IPS DF 6.9 (cell line): ENCODE measurements around the gene BTBD1.
"Not testable (repeated sequence)": the region's sequence is repeated elsewhere in the genome, so short reads cannot be mapped to it uniquely, and the experiment has no call there.

Source experiments
- DNase-seq: peaks from one replicate; pipeline ENCODE4 v3.0.0-alpha.2; 2013; ENCODE audit warnings: low read depth, low spot score
- H3K27ac ChIP-seq: one replicate; pipeline ENCODE4 v1.5.1; 2013; ENCODE audit warnings: low read length, control low read depth
- H3K27me3 ChIP-seq: 2 replicates; pipeline ENCODE4 v1.6.1; 2013; ENCODE audit warnings: mild to moderate bottlenecking, low read length; ENCODE audit not compliant: control insufficient read depth, insufficient read depth
- H3K36me3 ChIP-seq: 2 replicates; pipeline ENCODE4 v1.6.1; 2013; ENCODE audit warnings: low read length; ENCODE audit not compliant: control insufficient read depth, insufficient read depth
- H3K4me1 ChIP-seq: 2 replicates; pipeline ENCODE4 v1.6.1; 2013; ENCODE audit warnings: low read length; ENCODE audit not compliant: control insufficient read depth, insufficient read depth
- H3K4me3 ChIP-seq: 2 replicates; pipeline ENCODE4 v1.5.1; 2013; ENCODE audit warnings: mild to moderate bottlenecking, low read length
- H3K9me3 ChIP-seq: 2 replicates; pipeline ENCODE4 v1.6.1; 2013; ENCODE audit warnings: low read length, inconsistent platforms; ENCODE audit not compliant: control insufficient read depth, insufficient read depth
- WGBS: extraction: QIAGEN DNeasy Blood & Tissue Kit; methylation state at CpG from one replicate; pipeline ENCODE4 v1.1.7; 2013; ENCODE audit warnings: mixed read lengths, missing lambda C conversion rate; ENCODE audit not compliant: insufficient read length, insufficient coverage; 5-methylcytosine and 5-hydroxymethylcytosine counted together

BTBD1 gene

DNA sequence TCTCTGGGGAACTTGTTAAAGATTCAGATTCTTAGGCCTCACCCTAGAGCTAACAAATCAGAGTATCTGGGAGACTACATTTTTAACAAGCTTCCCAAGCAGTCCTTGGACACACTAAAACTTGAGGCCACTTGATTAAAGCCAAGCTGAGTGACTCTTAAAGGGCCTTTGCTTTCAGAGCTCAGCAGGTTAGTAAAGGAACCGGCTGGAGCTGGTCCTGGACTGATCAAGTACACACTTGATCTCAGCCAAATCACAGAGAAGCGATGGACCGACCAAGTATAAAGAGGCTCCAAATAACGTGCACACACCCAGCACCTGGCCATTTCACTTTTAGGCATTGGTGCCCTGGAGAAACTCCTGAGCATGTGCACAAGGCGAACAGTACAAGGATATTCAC, 27.5 kb upstream of the BTBD1 start:
- Histone ChIP-seq H3K4me3 (no peak overlapping the region), H3K4me1 (no peaks in the 10 kb centered on the region), H3K9me3 (no peaks in the 10 kb centered on the region), H3K27me3 (no peaks in the 10 kb centered on the region), H3K27ac (no peak overlapping the region), H3K36me3 (no peaks in the 10 kb centered on the region)
- DNase-seq, result no peak
- WGBS, result no CpG with 5 or more reads among the region's 5 CpGs

GRCh38 chr15:83092309-83092976, 25.4 kb upstream of the BTBD1 start:
- no peaks in the 10 kb centered on the region for H3K4me1 ChIP-seq
- H3K4me3 ChIP-seq, result no peak overlapping the region
- no peaks in the 10 kb centered on the region for H3K27me3 ChIP-seq
- no peak overlapping the region for H3K27ac ChIP-seq
- no peaks in the 10 kb centered on the region for H3K36me3 ChIP-seq
- no CpG with 5 or more reads among the region's 4 CpGs for WGBS
- H3K9me3 ChIP-seq, result no peaks in the 10 kb centered on the region
- no peak for DNase-seq

- not testable (repeated sequence) for DNase-seq, H3K4me3 ChIP-seq, H3K36me3 ChIP-seq, H3K9me3 ChIP-seq, H3K27me3 ChIP-seq, H3K27ac ChIP-seq, H3K4me1 ChIP-seq
- WGBS, result no CpG with 5 or more reads among the region's 3 CpGs
These were observed 24.9 kb upstream of the BTBD1 start for GRCh38 chr15:83091965-83092308.

- no peak overlapping the region for H3K27ac ChIP-seq
- H3K4me3 ChIP-seq, result no peak overlapping the region
- H3K4me1 ChIP-seq, result no peaks in the 10 kb centered on the region
- no peaks in the 10 kb centered on the region for H3K36me3 ChIP-seq
- WGBS, result no CpG with 5 or more reads among the region's 4 CpGs
- no peak for DNase-seq
- H3K9me3 ChIP-seq, result no peaks in the 10 kb centered on the region
- H3K27me3 ChIP-seq, result no peaks in the 10 kb centered on the region
These were observed 23.4 kb upstream of the BTBD1 start for GRCh38 chr15:83090465-83090864.

GRCh38 chr15:83088876-83089275, 21.8 kb upstream of the BTBD1 start:
- H3K27me3 ChIP-seq, result no peaks in the 10 kb centered on the region
- no CpG with 5 or more reads among the region's 2 CpGs for WGBS

GRCh38 chr15:83087576-83087975, 20.5 kb upstream of the BTBD1 start:
- H3K4me1 ChIP-seq, result no peaks in the 10 kb centered on the region
- H3K36me3 ChIP-seq, result no peaks in the 10 kb centered on the region
- no CpG with 5 or more reads among the region's 2 CpGs for WGBS
- H3K27me3 ChIP-seq, result no peaks in the 10 kb centered on the region
- no peak for DNase-seq
- H3K4me3 ChIP-seq, result no peak overlapping the region
- no peak overlapping the region for H3K27ac ChIP-seq
- H3K9me3 ChIP-seq, result no peaks in the 10 kb centered on the region

More at GRCh38 chr15:83088876-83089275, 21.8 kb upstream of the BTBD1 start:
- H3K4me3 ChIP-seq, result no peak overlapping the region
- no peak overlapping the region for H3K27ac ChIP-seq
- no peaks in the 10 kb centered on the region for H3K9me3 ChIP-seq
- DNase-seq, result no peak
- H3K36me3 ChIP-seq, result no peaks in the 10 kb centered on the region
- H3K4me1 ChIP-seq, result no peaks in the 10 kb centered on the region

- not testable (repeated sequence) for H3K36me3 ChIP-seq, H3K9me3 ChIP-seq, DNase-seq, H3K4me3 ChIP-seq, H3K4me1 ChIP-seq, H3K27me3 ChIP-seq, H3K27ac ChIP-seq
- no CpG with 5 or more reads among the region's 8 CpGs for WGBS
These were observed 19.0 kb upstream of the BTBD1 start for GRCh38 chr15:83085864-83086552.

GRCh38 chr15:83085461-83085860, 18.4 kb upstream of the BTBD1 start:
- not testable (repeated sequence) for DNase-seq, H3K27me3 ChIP-seq, H3K9me3 ChIP-seq, H3K4me1 ChIP-seq, H3K4me3 ChIP-seq, H3K36me3 ChIP-seq, H3K27ac ChIP-seq
- WGBS, result no CpG with 5 or more reads among the region's 3 CpGs

DNA sequence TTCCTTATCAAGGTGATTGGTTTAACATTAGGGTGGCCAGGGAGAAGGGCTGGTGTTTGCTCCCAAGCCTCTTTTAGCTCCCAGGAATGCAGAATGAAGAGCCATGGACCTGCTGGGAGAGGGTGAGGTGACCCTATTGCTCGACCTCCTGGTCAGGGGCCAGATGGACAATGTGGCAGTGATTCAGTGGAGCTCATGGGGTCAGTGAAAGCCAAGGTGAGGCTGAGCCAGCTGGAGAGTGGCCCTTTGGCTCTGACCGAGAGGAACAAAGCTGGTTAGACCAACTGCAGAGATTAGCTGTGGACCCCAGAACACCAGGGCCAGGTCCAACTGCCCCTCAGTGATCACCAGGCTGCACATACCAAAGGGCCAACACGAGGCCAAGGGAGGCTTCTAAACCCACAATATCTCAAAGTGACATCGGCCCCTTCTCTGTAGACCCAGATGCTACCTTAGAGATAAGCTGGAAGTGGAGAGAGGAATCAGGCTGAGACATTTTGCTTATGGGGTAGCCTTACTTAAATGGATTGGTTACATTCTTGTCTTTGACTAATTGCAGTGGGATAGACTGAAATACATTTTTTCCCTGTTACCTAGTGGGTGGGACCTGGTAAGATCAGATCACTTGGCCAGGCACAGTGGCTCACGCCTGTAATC, 15.8 kb upstream of the BTBD1 start:
- Histone ChIP-seq H3K4me1 (no peaks in the 10 kb centered on the region), H3K4me3 (no peak overlapping the region), H3K36me3 (no peaks in the 10 kb centered on the region), H3K9me3 (no peaks in the 10 kb centered on the region), H3K27me3 (no peaks in the 10 kb centered on the region), H3K27ac (no peak overlapping the region)
- no peak for DNase-seq
- no CpG with 5 or more reads among the region's 5 CpGs for WGBS

DNA sequence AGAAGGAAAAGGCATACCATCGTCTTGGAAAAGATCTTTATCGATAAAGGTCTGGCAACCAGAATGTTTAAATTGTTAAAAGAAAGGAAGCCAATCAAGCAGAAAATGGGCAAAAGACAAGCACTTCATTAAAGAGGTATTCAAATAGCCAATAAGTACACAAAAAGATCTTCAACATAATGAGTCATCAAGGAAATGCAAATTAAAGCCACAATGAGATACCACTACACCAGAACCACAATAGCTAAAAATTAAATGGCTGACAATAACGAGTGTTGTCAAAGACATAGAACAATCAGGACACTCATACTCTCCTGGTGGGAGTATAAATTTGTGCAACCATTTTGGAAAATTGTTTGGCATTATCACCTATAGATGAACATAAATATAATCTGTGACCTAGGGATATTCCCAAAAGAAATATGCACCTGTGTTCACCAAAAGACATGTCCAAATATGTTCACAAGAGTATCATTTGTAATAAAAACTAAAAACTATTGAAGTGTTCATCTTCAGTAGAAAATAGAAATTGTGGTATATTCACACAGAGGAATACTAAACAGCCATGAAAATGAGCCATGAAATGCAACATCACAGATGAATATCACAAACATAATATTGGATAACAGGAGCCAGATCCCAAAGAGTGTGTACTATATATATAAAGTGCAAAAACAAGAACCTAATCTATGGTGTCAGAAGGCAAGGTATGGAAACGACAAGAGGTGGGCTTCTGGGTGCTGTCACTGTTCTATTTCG, 14.4 kb upstream of the BTBD1 start:
- DNase-seq, result no peak

More for the DNA sequence above, 14.4 kb upstream of the BTBD1 start:
- H3K27ac ChIP-seq, result no peak overlapping the region
- no peaks in the 10 kb centered on the region for H3K27me3 ChIP-seq
- H3K4me3 ChIP-seq, result no peak overlapping the region
- H3K9me3 ChIP-seq, result no peaks in the 10 kb centered on the region
- no peaks in the 10 kb centered on the region for H3K4me1 ChIP-seq
- WGBS, result no CpG with 5 or more reads among the region's 5 CpGs
- H3K36me3 ChIP-seq, result no peaks in the 10 kb centered on the region
